Ovary (tissue), 3 donors: ENCODE results near the gene SV2C.

Source experiments
- CTCF ChIP-seq, 3 donors: fragments of 450-650 bp in 2 of 3; fragments of 200-600 bp in 1 of 3; IDR thresholded peaks; one replicate each; pipeline versions ENCODE4 v1.5.1 to v1.8.0; 2016 to 2022; ENCODE audit warnings: antibody characterized with exemption in 3 of 3, mild to moderate bottlenecking in 1 of 3
- POLR2A ChIP-seq: fragments of 450-650 bp; IDR thresholded peaks from one replicate; pipeline ENCODE4 v1.6.1; 2017; ENCODE audit warnings: antibody characterized with exemption, mild to moderate bottlenecking, moderate library complexity
- donor health status: DM: no; HTN: no; CAD: no.

GRCh38 chr5:76134646-76135045 is 51.5 kb downstream of the SV2C start:
- TF ChIP-seq POLR2A (no peak), CTCF (IDR thresholded peaks at IDR 0.05) (no peak)
